Dedifferentiated amniotic fluid mesenchymal stem cell (primary cell): ENCODE measurements around the gene SENP1.

ENCODE experiments used
- DNase-seq: peaks from one replicate; pipeline ENCODE4 v3.0.0-alpha.2; 2016; ENCODE audit errors: extremely low spot score

The SENP1 gene

DNA sequence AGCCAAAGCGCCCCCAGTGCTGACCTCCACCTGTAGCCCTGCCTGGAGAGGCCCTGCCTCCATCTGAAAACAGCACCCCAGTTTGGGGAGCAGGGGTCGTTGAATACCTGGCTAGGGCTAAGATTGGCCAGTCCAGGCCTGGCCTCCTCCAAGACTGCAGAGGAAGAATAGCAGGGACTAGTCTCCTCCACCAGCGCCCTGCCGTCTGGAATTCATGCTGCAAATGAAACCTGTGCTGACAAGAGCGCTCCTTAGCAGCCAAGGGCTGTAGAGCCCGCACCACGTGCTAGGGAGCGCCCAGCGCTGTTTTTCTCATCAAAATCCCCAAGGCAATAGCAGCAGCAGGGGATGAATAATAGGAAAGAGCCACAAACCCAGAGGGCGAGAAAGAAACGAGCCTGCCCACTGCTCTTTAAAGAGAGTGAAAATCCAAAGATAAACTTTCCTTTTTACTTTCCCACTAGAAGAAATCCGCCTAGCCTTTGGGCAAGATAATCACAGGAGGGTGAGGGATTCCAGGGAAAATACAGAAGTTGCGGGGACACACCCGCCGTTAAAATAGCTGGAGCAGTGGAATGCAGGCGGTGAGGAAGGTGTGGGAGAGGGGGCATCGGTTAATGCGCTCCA lies 104.9 kb downstream of the SENP1 start:
- DNase-seq = no peak

DNA sequence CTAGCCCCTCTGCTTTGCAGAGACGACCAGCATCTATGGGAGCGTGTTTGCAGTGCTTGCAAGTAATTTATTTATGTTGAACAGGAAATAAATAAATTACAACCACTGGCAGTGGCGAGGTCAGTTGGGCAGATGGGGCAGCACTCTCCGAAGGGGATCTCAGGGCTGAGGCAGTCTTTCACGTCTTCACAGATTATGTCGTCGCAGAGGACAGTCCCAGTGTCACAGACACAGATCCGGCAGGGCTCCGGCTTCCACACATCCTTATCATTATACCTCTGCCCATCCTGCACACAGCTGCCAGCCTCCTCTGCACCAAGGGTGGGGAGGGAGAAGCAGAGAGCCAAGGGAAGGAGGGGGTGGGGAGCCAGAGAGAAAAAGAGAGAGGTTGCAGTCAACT lies 106.1 kb downstream of the SENP1 start:
- no peak for DNase-seq

DNA sequence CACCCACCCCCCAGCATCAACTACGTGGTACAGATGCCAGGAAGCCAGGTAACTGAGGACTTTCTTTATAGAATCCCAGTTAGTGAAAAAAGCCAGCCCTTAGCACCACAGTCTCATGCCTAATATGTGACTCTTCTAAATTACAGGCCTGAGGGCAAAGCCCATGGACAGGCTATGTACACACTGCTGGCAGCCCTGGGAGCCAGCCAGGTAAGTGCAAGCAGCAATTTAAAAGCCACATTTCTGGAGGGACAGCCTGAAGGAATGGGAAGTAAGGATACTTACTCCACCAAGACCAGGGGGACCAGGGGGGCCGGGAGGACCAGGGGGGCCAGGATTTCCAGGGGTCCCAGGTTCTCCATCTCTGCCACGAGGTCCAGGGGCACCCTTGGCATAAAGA lies 108.6 kb downstream of the SENP1 start:
- DNase-seq = no peak

DNA sequence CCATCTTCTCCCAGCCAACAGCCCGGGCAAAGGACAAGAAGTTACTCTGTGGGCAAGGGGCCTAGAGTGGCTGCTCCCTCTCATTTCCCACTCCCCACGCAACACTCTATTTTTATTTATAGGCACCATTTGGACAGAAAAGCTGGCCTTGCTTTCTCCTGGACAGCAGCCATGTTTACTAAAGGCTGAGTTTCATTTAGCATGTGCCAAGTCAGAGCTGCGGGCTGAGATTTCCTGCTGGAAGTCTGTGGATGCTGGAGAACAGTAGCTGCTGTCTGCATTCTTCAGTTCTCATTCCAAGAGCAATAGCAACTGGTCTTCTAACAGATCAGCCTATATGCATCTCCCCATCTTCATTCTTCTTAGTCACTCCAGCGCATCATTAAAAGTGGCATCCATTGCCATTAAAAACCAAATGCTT lies 109.9 kb downstream of the SENP1 start:
- DNase-seq = peak; percentile 51

- DNase-seq = no peak
Observed at GRCh38 chr12:47993491-47993890, 112.4 kb downstream of the SENP1 start.
